H9 (cell line): Measurements from ENCODE around the gene SUPT3H. TPM values are rescaled to one million over a fixed set of nuclear protein-coding genes. Genes with fewer than 3 reads are reported as not detected.

Experiments
- DNase-seq: peaks from one replicate; pipeline ENCODE4 v3.0.0-alpha.2; 2017
- H2AFZ ChIP-seq: one replicate; pipeline ENCODE4 v1.6.1; 2013; ENCODE audit warnings: mild to moderate bottlenecking, low read length, control low read depth, moderate library complexity
- H2AK5ac ChIP-seq: 2 replicates; pipeline ENCODE4 v1.6.1; 2013; ENCODE audit warnings: low read length, control low read depth, mixed read lengths; ENCODE audit not compliant: insufficient read length
- H2BK120ac ChIP-seq: one replicate; pipeline ENCODE4 v1.6.1; 2013; ENCODE audit warnings: low read depth, mild to moderate bottlenecking, low read length, control low read depth, inconsistent platforms; ENCODE audit not compliant: poor library complexity, severe bottlenecking
- H2BK12ac ChIP-seq: 2 replicates; pipeline ENCODE4 v1.6.1; 2013; ENCODE audit warnings: low read length, control low read depth, mixed read lengths, low read depth; ENCODE audit not compliant: insufficient read length
- H2BK15ac ChIP-seq: 2 replicates; pipeline ENCODE4 v1.6.1; 2013; ENCODE audit warnings: low read depth, low read length, control low read depth
- H2BK20ac ChIP-seq: one replicate; pipeline ENCODE4 v1.6.1; 2013; ENCODE audit warnings: low read depth, mild to moderate bottlenecking, low read length, control low read depth, inconsistent platforms; ENCODE audit not compliant: poor library complexity, severe bottlenecking
- H2BK5ac ChIP-seq: 2 replicates; pipeline ENCODE4 v1.6.1; 2013; ENCODE audit warnings: low read length, control low read depth, mixed read lengths; ENCODE audit not compliant: insufficient read length
- H3K14ac ChIP-seq: 2 replicates; pipeline ENCODE4 v1.6.1; 2013; ENCODE audit warnings: low read length, control low read depth; ENCODE audit not compliant: insufficient read depth
- H3K18ac ChIP-seq: 2 replicates; pipeline ENCODE4 v1.6.1; 2013; ENCODE audit warnings: low read depth, mild to moderate bottlenecking, mixed read lengths, low read length, control low read depth; ENCODE audit not compliant: insufficient read length
- H3K23ac ChIP-seq: 2 replicates; pipeline ENCODE4 v1.6.1; 2013; ENCODE audit warnings: low read length, control low read depth, mixed read lengths, low read depth; ENCODE audit not compliant: insufficient read length
- H3K23me2 ChIP-seq: 2 replicates; pipeline ENCODE4 v1.6.1; 2013; ENCODE audit warnings: low read depth, mild to moderate bottlenecking, mixed read lengths, low read length, control low read depth; ENCODE audit not compliant: insufficient read length, poor library complexity, severe bottlenecking
- H3K27ac ChIP-seq: 2 replicates; pipeline ENCODE4 v1.5.1; 2013; ENCODE audit warnings: low read length, control low read depth, mixed read lengths, low read depth; ENCODE audit not compliant: insufficient read length
- H3K27me3 ChIP-seq: 2 replicates; pipeline ENCODE4 v1.6.1; 2013; ENCODE audit warnings: low read length, control low read depth, inconsistent platforms; ENCODE audit not compliant: insufficient read depth
- H3K4ac ChIP-seq: 2 replicates; pipeline ENCODE4 v1.6.1; 2013; ENCODE audit warnings: low read depth, mild to moderate bottlenecking, control low read depth, inconsistent platforms, low read length, moderate library complexity
- H3K4me1 ChIP-seq: 2 replicates; pipeline ENCODE4 v1.6.1; 2013; ENCODE audit warnings: low read length, control low read depth, inconsistent platforms; ENCODE audit not compliant: insufficient read depth
- H3K4me2 ChIP-seq: 2 replicates; pipeline ENCODE4 v1.6.1; 2013; ENCODE audit warnings: low read length, control low read depth, mixed read lengths; ENCODE audit not compliant: insufficient read length, insufficient read depth
- H3K56ac ChIP-seq: 2 replicates; pipeline ENCODE4 v1.6.1; 2013; ENCODE audit warnings: low read depth, mild to moderate bottlenecking, mixed read lengths, low read length, control low read depth; ENCODE audit not compliant: insufficient read length
- H3K79me1 ChIP-seq: 2 replicates; pipeline ENCODE4 v1.6.1; 2013; ENCODE audit warnings: low read depth, mild to moderate bottlenecking, moderate library complexity, low read length, control low read depth, inconsistent platforms; ENCODE audit not compliant: insufficient read depth, poor library complexity, severe bottlenecking
- H3K79me2 ChIP-seq: 2 replicates; pipeline ENCODE4 v1.6.1; 2013; ENCODE audit warnings: low read length, control low read depth, inconsistent platforms; ENCODE audit not compliant: insufficient read depth
- H3K9ac ChIP-seq: 2 replicates; pipeline ENCODE4 v1.6.1; 2013; ENCODE audit warnings: low read length, control low read depth, mixed read lengths; ENCODE audit not compliant: insufficient read length; ENCODE audit errors: extremely low read depth
- H3K9me3 ChIP-seq: one replicate; pipeline ENCODE4 v1.6.1; 2013; ENCODE audit warnings: low read depth, low read length, inconsistent platforms; ENCODE audit not compliant: control insufficient read depth
- H3T11ph ChIP-seq: one replicate; pipeline ENCODE4 v1.6.1; 2013; ENCODE audit warnings: mild to moderate bottlenecking, low read length, control low read depth, inconsistent platforms
- H4K20me1 ChIP-seq: one replicate; pipeline ENCODE4 v1.6.1; 2013; ENCODE audit not compliant: control insufficient read depth, insufficient read length, insufficient read depth
- H4K5ac ChIP-seq: 2 replicates; pipeline ENCODE4 v1.6.1; 2013; ENCODE audit warnings: low read depth, mild to moderate bottlenecking, mixed read lengths, low read length, control low read depth; ENCODE audit not compliant: insufficient read length
- H4K8ac ChIP-seq: replicated peaks from 2 replicates; pipeline ENCODE4 v1.6.1; 2013; ENCODE audit warnings: low read length, control low read depth, mixed read lengths, low read depth; ENCODE audit not compliant: insufficient read length
- H4K91ac ChIP-seq: 2 replicates; pipeline ENCODE4 v1.6.1; 2013; ENCODE audit warnings: low read depth, mild to moderate bottlenecking, moderate library complexity, mixed read lengths, low read length, control low read depth; ENCODE audit not compliant: insufficient read length
- H3K27ac Mint-ChIP-seq, 3 experiments: 2 replicates in 2 of 3; 3 replicates in 1 of 3; pipeline ENCODE4 v1.8.0; 2020 to 2021; ENCODE audit warnings: mixed read lengths in 3 of 3, mild to moderate bottlenecking in 1 of 3, moderate library complexity in 1 of 3
- H3K27me3 Mint-ChIP-seq: 2 replicates; pipeline ENCODE4 v1.8.0; 2021; ENCODE audit warnings: low read depth, mild to moderate bottlenecking, moderate library complexity, mixed read lengths
- H3K36me3 Mint-ChIP-seq, 3 experiments: 2 replicates in 2 of 3; 3 replicates in 1 of 3; pipeline ENCODE4 v1.8.0; 2020 to 2021; ENCODE audit warnings: low read depth in 3 of 3, mixed read lengths in 3 of 3; ENCODE audit not compliant: insufficient read depth in 1 of 3
- H3K4me1 Mint-ChIP-seq, 2 experiments: 2 replicates each; pipeline ENCODE4 v1.8.0; 2020; ENCODE audit warnings: mixed read lengths in 2 of 2
- H3K4me3 Mint-ChIP-seq, 2 experiments: 2 replicates in 1 of 2; 3 replicates in 1 of 2; pipeline ENCODE4 v1.8.0; 2020 to 2021; ENCODE audit warnings: mild to moderate bottlenecking in 2 of 2, mixed read lengths in 2 of 2, moderate library complexity in 1 of 2
- H3K9me3 Mint-ChIP-seq, 2 experiments: 2 replicates in 1 of 2; 3 replicates in 1 of 2; pipeline ENCODE4 v1.8.0; 2020; ENCODE audit warnings: mild to moderate bottlenecking in 2 of 2, mixed read lengths in 2 of 2, moderate library complexity in 1 of 2
- WGBS: extraction: QIAGEN DNeasy Blood & Tissue Kit; methylation state at CpG from one replicate; pipeline ENCODE4 v1.1.7; 2013; ENCODE audit warnings: missing lambda C conversion rate, low lambda C conversion rate, mixed read lengths; ENCODE audit not compliant: insufficient read length; ENCODE audit errors: extremely low coverage; 5-methylcytosine and 5-hydroxymethylcytosine counted together
- total RNA-seq: library from RNA; stranded (reverse); gene quantifications from 2 replicates; pipeline ENCODE4 v1.2.1, GENCODE V29; 2021
- TF ChIP-seq, protein P1 (sequence below): fragments of 200-600 bp; sonication (generic); conservative IDR thresholded peaks from 3 replicates; pipeline ENCODE4 v1.8.0; 2021; ENCODE audit warnings: antibody characterized with exemption, mild to moderate bottlenecking

The SUPT3H gene
- total RNA-seq, 1 experiment from 2014 or later, result 22.5 TPM

DNA sequence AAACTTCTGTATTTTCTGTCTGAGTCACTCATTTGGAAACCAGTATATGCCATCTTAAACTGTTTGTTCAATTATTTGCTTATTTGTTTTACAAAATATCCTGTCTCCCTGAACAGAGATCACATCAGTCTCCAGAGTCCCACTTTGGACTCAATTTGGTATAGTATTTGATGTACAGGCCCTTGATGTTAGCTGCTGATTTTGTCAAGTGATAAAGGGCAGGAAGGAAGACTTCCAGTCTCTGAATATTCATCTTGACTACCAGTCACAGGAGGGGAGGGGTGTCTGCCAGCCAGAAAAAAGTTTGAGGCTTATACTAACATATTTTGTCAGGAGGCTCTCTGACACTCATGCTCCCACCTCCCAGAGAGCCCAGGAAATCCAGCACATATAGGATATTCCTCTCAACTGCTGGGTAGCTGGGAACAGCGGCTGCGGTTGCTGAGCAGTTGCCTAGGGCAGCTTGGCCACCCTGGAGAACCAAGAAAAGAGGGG is 426.4 kb downstream of the SUPT3H start:
- H3K9me3 ChIP-seq, result no peaks in the 10 kb centered on the region
- H2BK15ac ChIP-seq, result no peak overlapping the region
- H3K79me1 ChIP-seq, result no peaks in the 10 kb centered on the region
- no peak overlapping the region for H3K27ac ChIP-seq
- TF ChIP-seq, protein P1, sequence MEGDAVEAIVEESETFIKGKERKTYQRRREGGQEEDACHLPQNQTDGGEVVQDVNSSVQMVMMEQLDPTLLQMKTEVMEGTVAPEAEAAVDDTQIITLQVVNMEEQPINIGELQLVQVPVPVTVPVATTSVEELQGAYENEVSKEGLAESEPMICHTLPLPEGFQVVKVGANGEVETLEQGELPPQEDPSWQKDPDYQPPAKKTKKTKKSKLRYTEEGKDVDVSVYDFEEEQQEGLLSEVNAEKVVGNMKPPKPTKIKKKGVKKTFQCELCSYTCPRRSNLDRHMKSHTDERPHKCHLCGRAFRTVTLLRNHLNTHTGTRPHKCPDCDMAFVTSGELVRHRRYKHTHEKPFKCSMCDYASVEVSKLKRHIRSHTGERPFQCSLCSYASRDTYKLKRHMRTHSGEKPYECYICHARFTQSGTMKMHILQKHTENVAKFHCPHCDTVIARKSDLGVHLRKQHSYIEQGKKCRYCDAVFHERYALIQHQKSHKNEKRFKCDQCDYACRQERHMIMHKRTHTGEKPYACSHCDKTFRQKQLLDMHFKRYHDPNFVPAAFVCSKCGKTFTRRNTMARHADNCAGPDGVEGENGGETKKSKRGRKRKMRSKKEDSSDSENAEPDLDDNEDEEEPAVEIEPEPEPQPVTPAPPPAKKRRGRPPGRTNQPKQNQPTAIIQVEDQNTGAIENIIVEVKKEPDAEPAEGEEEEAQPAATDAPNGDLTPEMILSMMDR, result no peak
- H2BK5ac ChIP-seq, result no peak overlapping the region
- Mint-ChIP-seq H3K36me3 (peaks cover 22 to 31% (median 29%) of the 10 kb centered on the region in 3 experiments), H3K4me3 (no peak overlapping the region), H3K9me3 (peaks cover 20 to 26% of the 10 kb centered on the region in 2 experiments), H3K27ac (peak overlapping the region in 2 of 3 experiments; percentile 24 to 40; a peak in 1 of 7 replicates), H3K4me1 (0 out of 4 replicates have a peak, but pooled peaks cover 2 to 4% of the 10 kb centered on the region in 2 experiments), H3K27me3 (no peaks in the 10 kb centered on the region)
- H3K79me2 ChIP-seq, result no peaks in the 10 kb centered on the region
- WGBS, result no CpG with 5 or more reads among the region's 2 CpGs
- H4K91ac ChIP-seq, result no peak overlapping the region
- H3K9ac ChIP-seq, result no peak overlapping the region
- no peak overlapping the region for H3K56ac ChIP-seq
- no peak overlapping the region for H3K14ac ChIP-seq
- no peak overlapping the region for H4K8ac ChIP-seq
- H3K4me2 ChIP-seq, result no peak overlapping the region
- no peaks in the 10 kb centered on the region for H3K27me3 ChIP-seq
- H2BK12ac ChIP-seq, result no peak overlapping the region
- H3K4me1 ChIP-seq, result no peaks in the 10 kb centered on the region; the same call in 1 of the 2 replicates
- H2AK5ac ChIP-seq, result no peak overlapping the region
- H3K23me2 ChIP-seq, result no peaks in the 10 kb centered on the region
- H3T11ph ChIP-seq, result no peak overlapping the region
- H2BK20ac ChIP-seq, result no peak overlapping the region
- H4K20me1 ChIP-seq, result no peaks in the 10 kb centered on the region
- H2AFZ ChIP-seq, result no peak overlapping the region
- H3K4ac ChIP-seq, result no peak overlapping the region
- H3K23ac ChIP-seq, result no peak overlapping the region
- no peak overlapping the region for H3K18ac ChIP-seq
- DNase-seq, result no peak
- no peak overlapping the region for H2BK120ac ChIP-seq
- no peak overlapping the region for H4K5ac ChIP-seq
